Natural killer cell (primary cell): ENCODE measurements around the gene MARVELD2. TPM values are rescaled to one million over a fixed set of nuclear protein-coding genes. Genes with fewer than 3 reads are reported as not detected.

Experiments
- ATAC-seq, 3 donors: fragments of 150-1000 bp in 2 of 3; fragments of 200-7000 bp in 1 of 3; cut with Tn5 transposase; 1 replicate in 1 of 3; 2 replicates in 2 of 3; pipeline ENCODE4 v1.10.0; 2021; ENCODE audit warnings: mild to moderate bottlenecking in 2 of 3, moderate library complexity in 2 of 3
- DNase-seq, 2 donors: peaks; one replicate each; pipeline versions ENCODE4 v3.0.0 to v3.0.0-alpha.2; 2013 to 2021; ENCODE audit warnings: mixed read lengths in 1 of 2
- H3K27ac ChIP-seq: one replicate; pipeline ENCODE4 v1.5.1; 2013; ENCODE audit warnings: mild to moderate bottlenecking, low read length
- H3K27me3 ChIP-seq: one replicate; pipeline ENCODE4 v1.6.1; 2013; ENCODE audit warnings: low read length; ENCODE audit not compliant: control insufficient read depth, insufficient read depth
- H3K36me3 ChIP-seq: one replicate; pipeline ENCODE4 v1.6.1; 2013; ENCODE audit warnings: low read length; ENCODE audit not compliant: control insufficient read depth, insufficient read depth
- H3K4me1 ChIP-seq: one replicate; pipeline ENCODE4 v1.6.1; 2013; ENCODE audit warnings: low read length; ENCODE audit not compliant: control insufficient read depth, insufficient read depth
- H3K4me3 ChIP-seq: one replicate; pipeline ENCODE4 v1.5.1; 2013; ENCODE audit warnings: low read length
- H3K9me3 ChIP-seq: one replicate; pipeline ENCODE4 v1.6.1; 2013; ENCODE audit warnings: low read length; ENCODE audit not compliant: control insufficient read depth, insufficient read depth
- H3K27ac Mint-ChIP-seq, 2 donors: one replicate each; pipeline ENCODE4 v1.8.0; 2022; ENCODE audit warnings: mild to moderate bottlenecking in 2 of 2, mixed read lengths in 2 of 2, moderate library complexity in 1 of 2
- H3K27me3 Mint-ChIP-seq, 2 donors: one replicate each; pipeline ENCODE4 v1.8.0; 2022; ENCODE audit warnings: low read depth in 2 of 2, mixed read lengths in 2 of 2
- H3K36me3 Mint-ChIP-seq: one replicate; pipeline ENCODE4 v1.8.0; 2022; ENCODE audit warnings: mixed read lengths
- H3K4me1 Mint-ChIP-seq, 2 donors: one replicate each; pipeline ENCODE4 v1.8.0; 2022; ENCODE audit warnings: mixed read lengths in 2 of 2
- H3K4me3 Mint-ChIP-seq: one replicate; pipeline ENCODE4 v1.8.0; 2022; ENCODE audit warnings: mild to moderate bottlenecking, moderate library complexity, mixed read lengths
- H3K9me3 Mint-ChIP-seq, 2 donors: one replicate each; pipeline ENCODE4 v1.8.0; 2022; ENCODE audit warnings: mixed read lengths in 2 of 2
- CTCF ChIP-seq: fragments of 200-600 bp; IDR thresholded peaks from one replicate; pipeline ENCODE4 v1.8.0; 2022; ENCODE audit warnings: antibody characterized with exemption
- WGBS: methylation state at CpG from one replicate; pipeline ENCODE4 v1.1.7; 2013; ENCODE audit warnings: missing lambda C conversion rate; ENCODE audit not compliant: insufficient coverage; 5-methylcytosine and 5-hydroxymethylcytosine counted together
- intact Hi-C: fragments of 100-400 bp; cut with micrococcal nuclease; formaldehyde crosslinking; loops from one replicate; pipeline ENCODE4 v1.14.2; 2022
- total RNA-seq, 4 donors: library from RNA; stranded (reverse); fragments of 120-200 nt in 1 of 4; gene quantifications; one replicate each; pipeline versions ENCODE4 v1.2.3 to v1.2.4, GENCODE V29; 2013 to 2022

Gene MARVELD2
- total RNA-seq, 3 donors from 2014 or later (not counting 1 experiment from before 2014, with no cell fraction given), result 0.50 TPM; not detected in 2

GRCh38 chr5:69489246-69489645 is 74.3 kb downstream of the MARVELD2 start:
- Histone ChIP-seq H3K4me1 (peaks cover 19% of the 10 kb centered on the region), H3K4me3 (no peak overlapping the region), H3K9me3 (no peaks in the 10 kb centered on the region), H3K27me3 (peaks cover 13% of the 10 kb centered on the region), H3K36me3 (no peaks in the 10 kb centered on the region), H3K27ac (no peak overlapping the region)
- 90% methylated on average over 4 of the region's 4 CpGs for WGBS
- ATAC-seq (no peak), DNase-seq (no peak)
- H3K27me3 Mint-ChIP-seq, result peaks cover 27 to 29% of the 10 kb centered on the region in 2 donors
- TF ChIP-seq CTCF, result no peak
- intact Hi-C loops, result no loop called here
- no peaks in the 10 kb centered on the region for H3K36me3 Mint-ChIP-seq
- H3K4me3 Mint-ChIP-seq, result no peak overlapping the region
- no peak overlapping the region for H3K27ac Mint-ChIP-seq
- no peaks in the 10 kb centered on the region for H3K4me1 Mint-ChIP-seq
- H3K9me3 Mint-ChIP-seq, result no peaks in the 10 kb centered on the region

- peaks cover 18% of the 10 kb centered on the region for H3K27me3 ChIP-seq
- no peaks in the 10 kb centered on the region for H3K9me3 ChIP-seq
- H3K27ac ChIP-seq, result no peak overlapping the region
- H3K27me3 Mint-ChIP-seq, result peaks cover 28 to 43% of the 10 kb centered on the region in 2 donors
- no CpG with 5 or more reads among the region's 2 CpGs for WGBS
- intact Hi-C loops, result no loop called here
- no peaks in the 10 kb centered on the region for H3K36me3 Mint-ChIP-seq
- no peak overlapping the region for H3K27ac Mint-ChIP-seq
- H3K9me3 Mint-ChIP-seq, result no peaks in the 10 kb centered on the region
- H3K4me1 ChIP-seq, result peaks cover 19% of the 10 kb centered on the region
- DNase-seq (no peak), ATAC-seq (no peak)
- H3K36me3 ChIP-seq, result no peaks in the 10 kb centered on the region
- TF ChIP-seq CTCF, result no peak
- H3K4me3 ChIP-seq, result no peak overlapping the region
- no peak overlapping the region for H3K4me3 Mint-ChIP-seq
- no peaks in the 10 kb centered on the region for H3K4me1 Mint-ChIP-seq
Observed at GRCh38 chr5:69491027-69491426, 76.1 kb downstream of the MARVELD2 start.

GRCh38 chr5:69491838-69492390 is 77.0 kb downstream of the MARVELD2 start:
- DNase-seq (no peak), ATAC-seq (no peak)
- Mint-ChIP-seq H3K27ac (no peak overlapping the region), H3K36me3 (no peaks in the 10 kb centered on the region), H3K4me1 (no peaks in the 10 kb centered on the region), H3K27me3 (peaks cover 32 to 47% of the 10 kb centered on the region in 2 donors), H3K9me3 (no peaks in the 10 kb centered on the region), H3K4me3 (no peak overlapping the region)
- Histone ChIP-seq H3K9me3 (no peaks in the 10 kb centered on the region), H3K4me1 (peaks cover 19% of the 10 kb centered on the region), H3K27ac (no peak overlapping the region), H3K36me3 (no peaks in the 10 kb centered on the region), H3K27me3 (peaks cover 18% of the 10 kb centered on the region), H3K4me3 (no peak overlapping the region)
- intact Hi-C loops, result no loop called here
- WGBS, result 14% methylated on average over 14 of the region's 17 CpGs
- TF ChIP-seq CTCF, result no peak

- WGBS, result under 1% methylated on average over 56 of the region's 56 CpGs
- H3K4me1 Mint-ChIP-seq, result no peaks in the 10 kb centered on the region
- peak within 1 kb of the TSS; percentile 6 for H3K4me3 ChIP-seq
- DNase-seq (no peak), ATAC-seq (peak in 1 of 3 donors; percentile 35)
- intact Hi-C loops, result no loop called here
- no peaks in the 10 kb centered on the region for H3K9me3 Mint-ChIP-seq
- H3K27ac ChIP-seq, result no peak within 1 kb of the TSS
- no peaks in the 10 kb centered on the region for H3K36me3 Mint-ChIP-seq
- no peak for TF ChIP-seq CTCF
- no peaks in the 10 kb centered on the region for H3K9me3 ChIP-seq
- H3K36me3 ChIP-seq, result no peaks in the 10 kb centered on the region
- H3K4me3 Mint-ChIP-seq, result peak within 1 kb of the TSS; percentile 49
- peaks cover 18% of the 10 kb centered on the region for H3K27me3 ChIP-seq
- peaks cover 33 to 49% of the 10 kb centered on the region in 2 donors for H3K27me3 Mint-ChIP-seq
- H3K4me1 ChIP-seq, result peaks cover 19% of the 10 kb centered on the region
- no peak within 1 kb of the TSS for H3K27ac Mint-ChIP-seq
Observed at GRCh38 chr5:69492391-69492922, 77.5 kb downstream of the MARVELD2 start, which contains the start of gene OCLN. Gene OCLN (plus strand): TSS chr5:69492790. CDS start chr5:69504245, 11,455 bp downstream.
